GM12878 (cell line): Measurements from ENCODE around the gene MACROD2. TPM values are rescaled to one million over a fixed set of nuclear protein-coding genes. Genes with fewer than 3 reads are reported as not detected.

Source experiments
- ATAC-seq: fragments of 200-7000 bp; cut with Tn5 transposase; 3 replicates; pipeline ENCODE4 v1.9.1; 2020; ENCODE audit warnings: mild to moderate bottlenecking, moderate library complexity
- BruUV-seq: library from RNA; stranded (reverse); fragments of 400-500 nt; replicated peaks from 2 replicates; lab custom pipeline; 2021; lab: Mats Ljungman, UMichigan
- CTCF ChIA-PET: fragments of 300-600 bp; sonication (Branson Sonifier 250); formaldehyde crosslinking; extraction: SDS; loops from one replicate; lab custom pipeline; 2021; ENCODE audit warnings: inconsistent platforms; lab: Yijun Ruan, JAX
- POLR2A ChIA-PET: fragments of 350-600 bp; formaldehyde crosslinking; extraction: SDS; loops from one replicate; lab custom pipeline; 2021; ENCODE audit warnings: inconsistent platforms; lab: Charles Lee
- RAD21 ChIA-PET: fragments of 300-600 bp; sonication (Branson Sonifier 250); formaldehyde crosslinking; loops from one replicate; lab custom pipeline; 2023; ENCODE audit warnings: antibody characterized with exemption; ENCODE audit not compliant: unreplicated experiment; lab: Charles Lee
- SMC1A ChIA-PET: fragments of 300-600 bp; sonication (Branson Sonifier 250); formaldehyde crosslinking; loops from one replicate; lab custom pipeline; 2023; ENCODE audit not compliant: unreplicated experiment, uncharacterized antibody; lab: Charles Lee
- DNase-seq: peaks from one replicate; pipeline ENCODE4 v3.0.0-alpha.2; 2011; ENCODE audit warnings: low read depth, low spot score
- FAIRE-seq: peaks from 3 replicates; lab custom pipeline; 2011; peaks lifted over from hg19 to GRCh38; lab: Jason Lieb, UNC
- H2AFZ ChIP-seq: 2 replicates; pipeline ENCODE4 v1.6.0; 2011; ENCODE audit warnings: low read depth, low read length, control low read depth; ENCODE audit not compliant: control insufficient read depth
- H3K27ac ChIP-seq: 2 replicates; pipeline ENCODE4 v1.5.1; 2011; ENCODE audit warnings: control low read depth; ENCODE audit not compliant: control insufficient read depth, insufficient read depth
- H3K27me3 ChIP-seq, 2 experiments: replicated peaks in 1 of 2; 2 replicates each; pipeline versions ENCODE4 v1.6.0 to v1.6.1; 2011; ENCODE audit warnings: low read length in 1 of 2; ENCODE audit not compliant: control insufficient read depth in 2 of 2, insufficient read depth in 2 of 2
- H3K36me3 ChIP-seq, 2 experiments: 2 replicates each; pipeline ENCODE4 v1.5.1; 2011; ENCODE audit warnings: low read length in 1 of 2; ENCODE audit not compliant: control insufficient read depth in 2 of 2, insufficient read depth in 2 of 2
- H3K4me1 ChIP-seq: 2 replicates; pipeline ENCODE4 v1.6.1; 2011; ENCODE audit warnings: mild to moderate bottlenecking, low read length, moderate library complexity, mixed read lengths; ENCODE audit not compliant: control insufficient read depth, insufficient read depth
- H3K4me2 ChIP-seq: 2 replicates; pipeline ENCODE4 v1.6.0; 2011; ENCODE audit warnings: control low read depth; ENCODE audit not compliant: control insufficient read depth, insufficient read depth
- H3K4me3 ChIP-seq: fragments of 200-600 bp; sonication (generic); 2 replicates; pipeline ENCODE4 v1.5.1; 2016
- H3K79me2 ChIP-seq: 2 replicates; pipeline ENCODE4 v1.6.0; 2011; ENCODE audit warnings: low read length; ENCODE audit not compliant: control insufficient read depth, insufficient read depth
- H3K9ac ChIP-seq: 2 replicates; pipeline ENCODE4 v1.8.0; 2011; ENCODE audit warnings: low read length, control low read depth, mixed read lengths; ENCODE audit not compliant: control insufficient read depth, insufficient read depth
- H3K9me3 ChIP-seq: replicated peaks from 3 replicates; pipeline ENCODE4 v1.5.1; 2011; ENCODE audit warnings: mild to moderate bottlenecking, low read length; ENCODE audit not compliant: control insufficient read depth, insufficient read depth
- H4K20me1 ChIP-seq: 2 replicates; pipeline ENCODE4 v1.6.0; 2011; ENCODE audit not compliant: control insufficient read depth, insufficient read depth
- BMI1 ChIP-seq: fragments of 450-650 bp; IDR thresholded peaks from 2 replicates; pipeline ENCODE4 v1.6.1; 2016; ENCODE audit warnings: mild to moderate bottlenecking, moderate library complexity, borderline replicate concordance
- NBN ChIP-seq: fragments of 450-650 bp; IDR thresholded peaks from 2 replicates; pipeline ENCODE4 v1.6.1; 2016
- NFYB ChIP-seq: IDR thresholded peaks from 2 replicates; pipeline ENCODE4 v1.6.1; 2011; ENCODE audit warnings: low read depth, mild to moderate bottlenecking, low read length, improper control_type of control experiment, moderate library complexity; ENCODE audit not compliant: insufficient read depth
- NKRF ChIP-seq: fragments of 450-650 bp; conservative IDR thresholded peaks from 2 replicates; pipeline ENCODE4 v1.6.1; 2017; ENCODE audit warnings: mild to moderate bottlenecking, moderate library complexity
- NR2C2 ChIP-seq: IDR thresholded peaks from 2 replicates; pipeline ENCODE4 v1.6.1; 2011; ENCODE audit warnings: borderline replicate concordance, low read depth; ENCODE audit not compliant: control insufficient read depth, insufficient read length
- SIX5 ChIP-seq: IDR thresholded peaks from 2 replicates; pipeline ENCODE4 v1.6.1; 2011; ENCODE audit warnings: mild to moderate bottlenecking, low read depth, low read length, moderate library complexity; ENCODE audit not compliant: severe bottlenecking
- YBX1 ChIP-seq: fragments of 450-650 bp; IDR thresholded peaks from 2 replicates; pipeline ENCODE4 v1.6.1; 2016; ENCODE audit warnings: antibody characterized with exemption
- ZBED1 ChIP-seq: IDR thresholded peaks from 2 replicates; pipeline ENCODE4 v1.6.1; 2016; ENCODE audit warnings: borderline replicate concordance
- in situ Hi-C: fragments of 300-500 bp; cut with MboI; formaldehyde crosslinking; loops from 9 replicates; pipeline ENCODE4 v1.14.3; 2018; ENCODE audit warnings: mixed read lengths
- intact Hi-C: fragments of 100-400 bp; cut with micrococcal nuclease; formaldehyde crosslinking; loops from one replicate; pipeline ENCODE4 v1.14.2; 2022; ENCODE audit not compliant: unreplicated experiment
- polyA plus RNA-seq, 11 experiments: library from polyadenylated mRNA; depleted of rRNA in 4 of 11; unstranded in 6 of 11; stranded (reverse) in 5 of 11; fragments of >200 nt; fragmentation: Nextera tagmentation in 4 of 11; fragmentation: Illumina TruSeq in 1 of 11; extraction: Ambion mirVana in 4 of 11; extraction: Trizol in 1 of 11; gene quantifications; 1 replicate in 1 of 11; 2 replicates in 10 of 11; pipeline versions ENCODE4 v1.2.1 to v1.2.3, GENCODE V29; 2011 to 2016; ENCODE audit warnings: inconsistent platforms in 2 of 11, missing spikeins in 2 of 11, low read depth in 1 of 11
- total RNA-seq, 4 experiments: library from RNA; depleted of rRNA in 3 of 4; stranded (reverse); fragments of >200 nt in 3 of 4; fragmentation: Illumina TruSeq in 1 of 4; extraction: Trizol in 1 of 4; gene quantifications; 2 replicates each; pipeline versions ENCODE4 v1.2.1 to v1.2.3, GENCODE V29; 2013 to 2021
- TF ChIP-seq, protein P1 (sequence below): fragments of 450-650 bp; formaldehyde crosslinking; IDR thresholded peaks from 2 replicates; pipeline ENCODE4 v1.5.0; 2022; ENCODE audit warnings: mild to moderate bottlenecking, missing genetic modification characterization

Gene MACROD2
- total and polyA plus RNA-seq, 10 of the 15 experiments (the other 5 are each of a cell fraction or from before 2014, with no cell fraction given): 1.1 to 21.5 (median 2.2) TPM

- H3K27ac ChIP-seq: no peak overlapping the region
- RAD21 ChIA-PET: no interaction called here
- H3K36me3 ChIP-seq: no peaks in the 10 kb centered on the region
- TF ChIP-seq NBN: no peak
- TF ChIP-seq NR2C2: no peak
- no peak for TF ChIP-seq NKRF
- TF ChIP-seq, protein P1, sequence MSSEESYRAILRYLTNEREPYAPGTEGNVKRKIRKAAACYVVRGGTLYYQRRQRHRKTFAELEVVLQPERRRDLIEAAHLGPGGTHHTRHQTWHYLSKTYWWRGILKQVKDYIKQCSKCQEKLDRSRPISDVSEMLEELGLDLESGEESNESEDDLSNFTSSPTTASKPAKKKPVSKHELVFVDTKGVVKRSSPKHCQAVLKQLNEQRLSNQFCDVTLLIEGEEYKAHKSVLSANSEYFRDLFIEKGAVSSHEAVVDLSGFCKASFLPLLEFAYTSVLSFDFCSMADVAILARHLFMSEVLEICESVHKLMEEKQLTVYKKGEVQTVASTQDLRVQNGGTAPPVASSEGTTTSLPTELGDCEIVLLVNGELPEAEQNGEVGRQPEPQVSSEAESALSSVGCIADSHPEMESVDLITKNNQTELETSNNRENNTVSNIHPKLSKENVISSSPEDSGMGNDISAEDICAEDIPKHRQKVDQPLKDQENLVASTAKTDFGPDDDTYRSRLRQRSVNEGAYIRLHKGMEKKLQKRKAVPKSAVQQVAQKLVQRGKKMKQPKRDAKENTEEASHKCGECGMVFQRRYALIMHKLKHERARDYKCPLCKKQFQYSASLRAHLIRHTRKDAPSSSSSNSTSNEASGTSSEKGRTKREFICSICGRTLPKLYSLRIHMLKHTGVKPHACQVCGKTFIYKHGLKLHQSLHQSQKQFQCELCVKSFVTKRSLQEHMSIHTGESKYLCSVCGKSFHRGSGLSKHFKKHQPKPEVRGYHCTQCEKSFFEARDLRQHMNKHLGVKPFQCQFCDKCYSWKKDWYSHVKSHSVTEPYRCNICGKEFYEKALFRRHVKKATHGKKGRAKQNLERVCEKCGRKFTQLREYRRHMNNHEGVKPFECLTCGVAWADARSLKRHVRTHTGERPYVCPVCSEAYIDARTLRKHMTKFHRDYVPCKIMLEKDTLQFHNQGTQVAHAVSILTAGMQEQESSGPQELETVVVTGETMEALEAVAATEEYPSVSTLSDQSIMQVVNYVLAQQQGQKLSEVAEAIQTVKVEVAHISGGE: no peak
- TF ChIP-seq SIX5: no peak
- no peak for TF ChIP-seq NFYB
- no peak for TF ChIP-seq ZBED1
- no peak for TF ChIP-seq YBX1
- no peak for TF ChIP-seq BMI1
- H3K27me3 ChIP-seq: no peaks in the 10 kb centered on the region
- CTCF ChIA-PET: no interaction called here
- 0 out of 2 replicates have a peak overlapping the region, but pooled peaks have one; percentile 41 for H2AFZ ChIP-seq
- DNase-seq (no peak), FAIRE-seq (no peak), ATAC-seq (no peak)
- peaks cover 1% of the 10 kb centered on the region; the same call in 2 of the 3 replicates for H3K9me3 ChIP-seq
- in situ Hi-C loops: no loop called here
- BruUV-seq: no TSS peak
- intact Hi-C loops: no loop called here
- H3K4me2 ChIP-seq: no peak overlapping the region
- no peaks in the 10 kb centered on the region for H4K20me1 ChIP-seq
- H3K79me2 ChIP-seq: no peaks in the 10 kb centered on the region
- H3K4me3 ChIP-seq: no peak overlapping the region
- POLR2A ChIA-PET: no interaction called here
- no peaks in the 10 kb centered on the region for H3K4me1 ChIP-seq
- no peak overlapping the region for H3K9ac ChIP-seq
- SMC1A ChIA-PET: no interaction called here
Measured at GRCh38 chr20:15310361-15310760, 1315.0 kb downstream of the MACROD2 start.
